GM12874 (cell line): ENCODE measurements around the gene SLC22A14.

Experiments
- TF ChIP-seq, protein P1 (sequence below): IDR thresholded peaks from 2 replicates; pipeline ENCODE4 v1.5.1; 2011; ENCODE audit warnings: low read depth, mild to moderate bottlenecking, control low read depth, low read length, moderate library complexity; ENCODE audit not compliant: insufficient read depth

SLC22A14 gene

DNA sequence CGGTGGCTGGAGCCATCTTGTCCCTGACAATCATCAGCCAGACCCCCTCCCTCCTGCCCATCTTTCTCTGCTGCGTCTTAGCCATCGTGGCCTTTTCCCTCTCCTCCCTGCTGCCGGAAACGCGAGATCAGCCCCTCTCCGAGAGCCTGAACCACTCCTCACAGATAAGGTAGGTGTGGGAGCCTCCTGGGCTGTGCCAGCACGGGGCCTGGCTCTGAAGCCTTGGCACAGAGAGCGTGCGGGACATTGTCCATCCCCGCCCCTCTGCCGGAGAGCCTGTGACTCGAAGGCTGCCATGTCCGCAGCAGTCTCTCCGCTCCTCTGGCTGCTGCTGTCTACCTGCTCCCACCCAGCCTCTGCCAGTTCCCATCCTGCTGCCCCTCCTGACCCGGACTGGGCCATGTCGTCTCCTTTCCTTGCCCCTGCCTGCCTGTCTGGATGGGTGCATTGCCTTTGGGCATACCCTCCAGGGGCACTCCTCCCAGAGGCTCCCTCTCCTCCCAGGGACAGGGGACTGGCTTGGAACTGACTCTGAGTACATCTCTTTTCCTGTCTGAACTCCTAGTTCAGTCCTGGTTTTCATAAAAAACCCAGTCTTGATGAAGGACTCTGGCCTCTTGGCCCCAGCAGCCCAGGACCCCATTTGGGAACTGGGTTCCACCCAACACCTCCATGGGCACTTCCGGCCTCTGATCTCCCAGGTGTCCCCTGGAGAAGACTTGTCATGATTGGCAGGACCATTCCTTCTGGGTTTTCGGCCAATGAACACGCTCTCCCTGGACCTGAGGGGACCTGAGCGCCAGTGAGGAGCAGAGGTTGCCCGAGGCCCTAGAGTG is 34.5 kb downstream of the SLC22A14 start:
- TF ChIP-seq, protein P1, sequence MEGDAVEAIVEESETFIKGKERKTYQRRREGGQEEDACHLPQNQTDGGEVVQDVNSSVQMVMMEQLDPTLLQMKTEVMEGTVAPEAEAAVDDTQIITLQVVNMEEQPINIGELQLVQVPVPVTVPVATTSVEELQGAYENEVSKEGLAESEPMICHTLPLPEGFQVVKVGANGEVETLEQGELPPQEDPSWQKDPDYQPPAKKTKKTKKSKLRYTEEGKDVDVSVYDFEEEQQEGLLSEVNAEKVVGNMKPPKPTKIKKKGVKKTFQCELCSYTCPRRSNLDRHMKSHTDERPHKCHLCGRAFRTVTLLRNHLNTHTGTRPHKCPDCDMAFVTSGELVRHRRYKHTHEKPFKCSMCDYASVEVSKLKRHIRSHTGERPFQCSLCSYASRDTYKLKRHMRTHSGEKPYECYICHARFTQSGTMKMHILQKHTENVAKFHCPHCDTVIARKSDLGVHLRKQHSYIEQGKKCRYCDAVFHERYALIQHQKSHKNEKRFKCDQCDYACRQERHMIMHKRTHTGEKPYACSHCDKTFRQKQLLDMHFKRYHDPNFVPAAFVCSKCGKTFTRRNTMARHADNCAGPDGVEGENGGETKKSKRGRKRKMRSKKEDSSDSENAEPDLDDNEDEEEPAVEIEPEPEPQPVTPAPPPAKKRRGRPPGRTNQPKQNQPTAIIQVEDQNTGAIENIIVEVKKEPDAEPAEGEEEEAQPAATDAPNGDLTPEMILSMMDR = no peak

DNA sequence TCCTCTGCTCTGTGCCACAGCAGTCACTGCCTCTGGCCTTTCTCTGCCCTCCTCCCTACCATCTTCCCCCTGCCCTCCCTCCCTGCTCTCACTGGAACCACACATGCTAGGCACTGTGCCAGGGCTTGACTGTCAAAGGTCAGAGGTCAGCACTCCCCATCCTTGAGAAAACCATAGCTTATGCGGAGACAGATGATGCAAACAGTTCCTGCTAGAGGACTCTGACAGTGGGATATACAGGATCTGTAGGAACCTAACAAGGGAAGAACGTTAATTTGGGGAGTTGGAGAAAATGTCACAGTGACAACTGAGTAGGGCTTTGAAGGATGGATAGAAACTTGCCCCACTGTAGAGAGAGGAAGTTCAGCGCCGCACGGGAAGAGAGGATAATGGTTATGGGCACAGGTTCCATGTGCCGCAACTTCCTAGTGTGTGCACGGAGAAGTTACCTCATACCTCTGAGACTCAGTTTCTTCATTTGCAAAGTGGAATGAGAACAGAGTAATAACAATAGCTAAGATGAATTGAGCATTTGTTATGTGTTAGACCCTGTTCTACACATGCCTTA is 35.2 kb downstream of the SLC22A14 start:
- TF ChIP-seq, protein P1 = no peak

DNA sequence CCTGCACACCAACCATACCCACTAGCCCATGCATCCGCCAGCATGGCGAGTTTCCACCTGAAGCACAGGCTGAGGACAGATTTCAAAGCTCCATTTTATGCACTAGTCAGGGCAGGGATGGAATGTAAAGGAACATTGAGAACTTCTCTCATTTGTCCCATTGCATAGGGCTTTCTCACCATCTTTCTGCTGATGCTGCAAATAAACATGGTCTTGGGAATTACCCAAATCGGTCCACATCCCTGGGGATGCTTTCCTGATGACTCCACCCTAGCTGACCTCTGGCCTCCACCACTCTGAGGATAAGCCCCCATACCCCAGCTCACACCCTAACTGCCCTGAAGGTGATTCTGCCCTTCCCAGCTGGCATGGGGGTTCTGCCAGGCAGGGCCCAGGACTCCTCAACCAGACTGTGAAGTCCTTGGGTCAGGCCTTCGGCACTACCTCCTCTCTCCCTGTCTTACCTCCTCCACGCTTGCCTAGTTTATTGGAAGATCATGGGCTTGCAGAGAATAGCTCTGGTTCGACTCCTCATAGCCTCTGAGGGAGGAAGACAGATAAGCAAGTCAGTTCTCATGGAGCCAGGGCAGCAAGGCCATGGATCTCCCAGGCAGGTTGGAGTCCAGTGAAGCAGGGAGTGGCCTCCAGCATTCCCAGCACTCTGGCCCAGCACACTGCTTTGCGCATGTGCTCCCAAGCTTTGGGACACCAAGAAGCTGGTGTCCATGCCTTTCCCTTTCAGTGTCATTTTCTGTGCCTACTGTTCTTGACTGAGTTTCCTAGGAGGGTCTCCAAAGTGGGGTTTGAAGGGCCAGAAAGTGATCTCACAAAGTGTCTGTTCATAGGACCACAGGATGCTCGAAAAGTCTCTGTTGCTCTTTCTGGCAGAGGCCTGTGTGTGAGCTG is 36.9 kb downstream of the SLC22A14 start:
- TF ChIP-seq, protein P1 = no peak

DNA sequence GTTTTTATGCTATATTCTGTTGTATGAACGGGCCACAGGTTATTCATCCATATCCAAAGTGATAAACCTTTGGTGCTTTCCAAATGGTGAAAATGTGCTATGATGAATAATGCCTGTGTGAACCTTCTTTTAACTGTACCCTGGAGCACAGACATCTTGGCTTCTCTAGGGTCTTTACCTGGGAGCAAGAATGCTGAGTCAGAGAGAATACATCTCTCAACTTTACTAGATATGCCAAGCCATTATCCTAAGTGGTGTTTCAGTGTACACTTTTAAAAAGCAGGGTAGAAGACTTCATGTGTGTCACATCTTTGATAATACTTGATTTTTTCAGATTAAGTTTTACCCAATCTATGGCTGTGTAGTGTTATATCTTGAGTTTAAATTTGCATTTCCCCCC is 41.0 kb downstream of the SLC22A14 start:
- TF ChIP-seq, protein P1 = no peak

DNA sequence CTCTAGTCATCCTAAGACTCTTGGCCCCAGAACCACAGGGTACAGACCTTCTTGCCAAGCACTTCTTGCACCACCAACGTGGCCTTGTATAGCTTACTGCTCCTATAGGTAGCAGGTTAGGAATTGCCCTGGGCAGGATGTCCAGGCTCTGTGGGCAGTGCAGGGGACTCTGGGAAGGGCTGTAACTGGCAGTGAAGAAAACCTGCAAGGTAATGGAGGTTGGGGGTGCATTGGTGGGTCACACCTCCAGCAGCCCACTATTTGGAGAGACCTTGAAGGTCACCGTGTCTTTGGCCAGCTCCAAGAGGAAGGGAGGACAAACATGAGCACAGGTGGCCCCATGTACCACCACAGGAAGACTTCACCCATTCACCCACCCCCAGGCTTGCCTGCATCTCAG is 43.2 kb downstream of the SLC22A14 start:
- TF ChIP-seq, protein P1 = no peak

DNA sequence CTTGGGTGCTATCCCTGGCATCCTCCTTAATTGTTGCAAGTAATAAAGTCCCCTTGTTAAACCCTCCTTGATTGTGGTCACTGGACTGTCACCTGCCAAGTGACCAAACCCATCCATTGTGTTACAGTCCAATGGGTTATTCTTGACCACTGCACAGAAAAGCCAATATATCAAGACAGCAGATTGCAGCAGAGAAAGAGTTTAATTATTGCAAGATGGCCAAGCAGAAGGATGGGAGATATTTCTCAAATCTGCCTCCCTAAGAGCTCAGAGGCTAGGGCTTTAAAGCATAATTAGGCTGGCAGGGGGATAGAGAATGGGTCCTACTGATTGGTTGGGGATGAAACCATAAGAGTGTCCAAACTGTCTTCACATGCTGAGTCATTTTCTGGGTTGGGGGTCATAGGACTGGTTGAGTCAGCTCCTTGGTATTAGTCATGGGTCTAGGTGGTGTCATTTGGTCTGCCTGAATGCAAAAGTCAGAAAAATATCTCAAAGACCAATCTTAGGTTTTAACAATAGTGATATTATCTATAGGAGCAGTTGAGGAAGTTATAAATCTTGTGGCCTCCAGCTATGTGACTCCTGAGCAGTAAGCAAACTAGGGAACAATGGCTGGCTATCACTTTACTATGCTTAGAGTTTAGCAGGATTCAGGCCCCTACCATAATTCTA is 45.4 kb downstream of the SLC22A14 start:
- TF ChIP-seq, protein P1 = no peak
